Fibroblast of villous mesenchyme (primary cell): ENCODE measurements around the gene RPL35A. TPM values are rescaled to one million over a fixed set of nuclear protein-coding genes. Genes with fewer than 3 reads are reported as not detected.
"Not testable (repeated sequence)": the region's sequence is repeated elsewhere in the genome, so short reads cannot be mapped to it uniquely, and the experiment has no call there.

ENCODE experiments used
- DNase-seq: peaks from one replicate; pipeline ENCODE4 v3.0.0-alpha.2; 2010; ENCODE audit warnings: low read depth
- H3K4me3 ChIP-seq: 2 replicates; pipeline ENCODE4 v1.5.1; 2011; ENCODE audit warnings: low read depth, mild to moderate bottlenecking, low read length
- total RNA-seq: library from RNA; depleted of rRNA; stranded (reverse); fragments of >200 nt; gene quantifications from 2 replicates; pipeline ENCODE4 v1.2.3, GENCODE V29; 2012
- TF ChIP-seq, protein P1 (sequence below): IDR thresholded peaks from 2 replicates; pipeline ENCODE4 v1.5.1; 2012; ENCODE audit warnings: low read depth, mild to moderate bottlenecking, low read length; ENCODE audit not compliant: insufficient read depth

Gene RPL35A
- total RNA-seq, 1 donor: 453 TPM

- no peak for DNase-seq
- TF ChIP-seq, protein P1, sequence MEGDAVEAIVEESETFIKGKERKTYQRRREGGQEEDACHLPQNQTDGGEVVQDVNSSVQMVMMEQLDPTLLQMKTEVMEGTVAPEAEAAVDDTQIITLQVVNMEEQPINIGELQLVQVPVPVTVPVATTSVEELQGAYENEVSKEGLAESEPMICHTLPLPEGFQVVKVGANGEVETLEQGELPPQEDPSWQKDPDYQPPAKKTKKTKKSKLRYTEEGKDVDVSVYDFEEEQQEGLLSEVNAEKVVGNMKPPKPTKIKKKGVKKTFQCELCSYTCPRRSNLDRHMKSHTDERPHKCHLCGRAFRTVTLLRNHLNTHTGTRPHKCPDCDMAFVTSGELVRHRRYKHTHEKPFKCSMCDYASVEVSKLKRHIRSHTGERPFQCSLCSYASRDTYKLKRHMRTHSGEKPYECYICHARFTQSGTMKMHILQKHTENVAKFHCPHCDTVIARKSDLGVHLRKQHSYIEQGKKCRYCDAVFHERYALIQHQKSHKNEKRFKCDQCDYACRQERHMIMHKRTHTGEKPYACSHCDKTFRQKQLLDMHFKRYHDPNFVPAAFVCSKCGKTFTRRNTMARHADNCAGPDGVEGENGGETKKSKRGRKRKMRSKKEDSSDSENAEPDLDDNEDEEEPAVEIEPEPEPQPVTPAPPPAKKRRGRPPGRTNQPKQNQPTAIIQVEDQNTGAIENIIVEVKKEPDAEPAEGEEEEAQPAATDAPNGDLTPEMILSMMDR: no peak
- H3K4me3 ChIP-seq: peak overlapping the region; percentile 93
Observed at GRCh38 chr3:197959500-197959890, 9.5 kb downstream of the RPL35A start.

GRCh38 chr3:197959891-197960693 lies 10.1 kb downstream of the RPL35A start, which contains the start of gene LMLN:
Gene LMLN, plus strand, starts transcription at chr3:197960217. Its CDS starts 29 bp downstream, at chr3:197960246.
- peak within 1 kb of the TSS; percentile 93 for H3K4me3 ChIP-seq
- peak; percentile 97 for DNase-seq
- TF ChIP-seq, protein P1: no peak

GRCh38 chr3:197960694-197961581 lies 10.9 kb downstream of the RPL35A start:
- DNase-seq: no peak
- H3K4me3 ChIP-seq: peak overlapping the region; percentile 93
- TF ChIP-seq, protein P1: no peak

GRCh38 chr3:197961582-197961945 lies 11.6 kb downstream of the RPL35A start:
- DNase-seq: no peak
- no peak overlapping the region for H3K4me3 ChIP-seq

GRCh38 chr3:197963019-197963637 lies 13.1 kb downstream of the RPL35A start:
- no peak for DNase-seq
- no peak overlapping the region for H3K4me3 ChIP-seq
- TF ChIP-seq, protein P1: no peak

More at GRCh38 chr3:197961582-197961945, 11.6 kb downstream of the RPL35A start:
- TF ChIP-seq, protein P1: no peak

DNA sequence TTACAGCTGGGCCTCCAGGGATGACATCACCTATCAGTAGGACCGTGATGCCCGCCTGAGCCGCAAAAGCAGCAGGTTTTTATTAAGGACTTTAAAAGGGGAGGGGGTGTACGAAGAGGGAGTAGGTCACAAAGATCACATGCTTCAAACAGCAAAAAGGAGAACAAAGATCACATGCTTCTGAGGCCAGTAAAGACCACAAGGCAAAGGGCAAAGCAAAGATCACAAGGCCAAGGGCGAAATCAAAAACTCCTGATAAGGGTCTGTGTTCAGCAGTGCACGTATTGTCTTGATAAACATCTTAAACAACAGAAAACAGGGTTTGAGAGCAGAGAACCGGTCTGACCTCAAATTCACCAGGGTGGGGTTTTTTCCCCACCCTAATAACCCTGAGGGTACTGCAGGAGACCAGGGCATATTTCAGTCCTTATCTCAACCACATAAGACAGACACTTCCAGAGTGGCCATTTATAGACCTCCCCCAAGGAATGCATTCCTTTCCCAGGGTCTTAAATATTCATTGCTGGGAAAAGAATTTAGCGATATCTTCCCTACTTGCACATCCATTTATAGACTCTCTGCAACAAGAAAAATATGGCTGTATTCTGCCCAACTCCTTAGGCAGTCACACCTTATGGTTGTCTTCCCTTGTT lies 17.5 kb downstream of the RPL35A start:
- H3K4me3 ChIP-seq, DNase-seq: not testable (repeated sequence)

DNA sequence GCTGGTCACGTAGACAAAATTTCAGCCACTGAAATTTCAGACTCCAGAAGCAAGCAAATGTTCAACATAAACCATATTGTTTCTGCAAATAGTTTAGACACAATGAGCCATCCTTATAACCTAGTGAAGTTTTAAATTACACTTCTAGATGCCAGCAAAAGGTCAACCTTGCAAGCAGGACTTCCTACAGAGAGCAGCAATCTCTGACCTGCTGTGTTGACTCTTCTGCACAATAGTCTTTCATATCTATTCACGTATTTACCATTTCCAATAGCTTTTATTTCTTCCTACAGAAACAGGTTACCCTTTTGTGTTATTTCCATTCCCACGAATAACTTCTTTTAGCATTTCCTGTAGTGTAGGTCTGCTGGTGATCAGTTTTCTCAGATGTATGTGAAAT lies 20.6 kb downstream of the RPL35A start:
- H3K4me3 ChIP-seq: no peak overlapping the region
- DNase-seq: no peak
- TF ChIP-seq, protein P1: no peak
